ENCODE measurements around the gene EN1. TPM values are rescaled to one million over a fixed set of nuclear protein-coding genes. Genes with fewer than 3 reads are reported as not detected.

EN1 gene
- total RNA-seq, 1 experiment from 2014 or later, result not detected

- TF ChIP-seq PRDM15 (CRISPR knock-in tag; IDR thresholded peaks at IDR 0.05) (no peak), NFE2L1 (CRISPR knock-in tag; IDR thresholded peaks at IDR 0.05) (no peak), MAX (CRISPR knock-in tag; IDR thresholded peaks at IDR 0.05) (no peak)
Observed at GRCh38 chr2:118861731-118862130, 14.3 kb upstream of the EN1 start (continued).

GRCh38 chr2:118861242-118861641 is 13.8 kb upstream of the EN1 start:
- ATAC-seq (no peak), DNase-seq (ENCODE audit: low spot score) (no peak)
- Mint-ChIP-seq H3K4me1 (peaks cover 36% of the 10 kb centered on the region), H3K27ac (no peak overlapping the region), H3K4me3 (no peak overlapping the region), H3K36me3 (no peaks in the 10 kb centered on the region), H3K27me3 (ENCODE audit: low read depth) (peaks cover 72% of the 10 kb centered on the region), H3K9me3 (no peaks in the 10 kb centered on the region)
- CTCF ChIA-PET, result interaction anchor here (0.8 to 2.2 kb wide), 3 partner anchors 489 to 829 kb away, joined by 3 to 8 read pairs (median 4); no protein-coding TSS in a partner anchor
- TF ChIP-seq ZNF423 (CRISPR knock-in tag; IDR thresholded peaks at IDR 0.05) (no peak), AFF4 (CRISPR knock-in tag; IDR thresholded peaks at IDR 0.05; ENCODE audit: borderline replicate concordance) (no peak)
- POLR2A ChIA-PET, result no interaction called here

- no peak for ATAC-seq
- no peak for DNase-seq (ENCODE audit: low spot score)
- Mint-ChIP-seq H3K27ac (no peak overlapping the region), H3K4me3 (no peak overlapping the region), H3K9me3 (no peaks in the 10 kb centered on the region), H3K4me1 (peaks cover 38% of the 10 kb centered on the region), H3K27me3 (ENCODE audit: low read depth) (peaks cover 80% of the 10 kb centered on the region), H3K36me3 (no peaks in the 10 kb centered on the region)
- ChIA-PET POLR2A (interaction anchor here (1.2 kb wide), 1 partner anchor 12 kb away, joined by 4 read pairs; no protein-coding TSS in a partner anchor), CTCF (interaction anchor here (0.5 to 2.2 kb wide), 5 partner anchors 266 to 638 kb away, joined by 3 to 8 read pairs (median 3); no protein-coding TSS in a partner anchor)
- TF ChIP-seq AFF4 (CRISPR knock-in tag; IDR thresholded peaks at IDR 0.05; ENCODE audit: borderline replicate concordance), result no peak
- no peak for TF ChIP-seq SP1 (CRISPR knock-in tag; conservative IDR thresholded peaks at IDR 0.05)
- TF ChIP-seq ZNF138 (CRISPR knock-in tag; conservative IDR thresholded peaks at IDR 0.05), result no peak
- TF ChIP-seq SOX15 (CRISPR knock-in tag; IDR thresholded peaks at IDR 0.05), result no peak
- TF ChIP-seq CDX4 (CRISPR knock-in tag; IDR thresholded peaks at IDR 0.05; ENCODE audit: borderline replicate concordance), result no peak
- no peak for TF ChIP-seq ZSCAN18 (CRISPR knock-in tag; IDR thresholded peaks at IDR 0.05)
- no peak for TF ChIP-seq GRHL2 (CRISPR knock-in tag; IDR thresholded peaks at IDR 0.05; ENCODE audit: insufficient replicate concordance, severe bottlenecking)
- TF ChIP-seq TP53 (CRISPR knock-in tag; IDR thresholded peaks at IDR 0.05), result no peak
- no peak for TF ChIP-seq ZNF232 (CRISPR knock-in tag; IDR thresholded peaks at IDR 0.05)
- TF ChIP-seq AR (CRISPR knock-in tag; IDR thresholded peaks at IDR 0.05), result no peak
- no peak for TF ChIP-seq HMGA2 (CRISPR knock-in tag; IDR thresholded peaks at IDR 0.05)
- TF ChIP-seq GTF2I (CRISPR knock-in tag; conservative IDR thresholded peaks at IDR 0.05), result no peak
Observed at GRCh38 chr2:118860506-118860905, 13.1 kb upstream of the EN1 start.
